VCaP (cell line): ENCODE results near the gene GALE.
"Not testable (repeated sequence)": the region's sequence is repeated elsewhere in the genome, so short reads cannot be mapped to it uniquely, and the experiment has no call there.

Experiments used
- H3K27ac ChIP-seq: fragments of 450-650 bp; 2 replicates; pipeline ENCODE4 v1.5.1; 2017
- TF ChIP-seq, protein P1 (sequence below): fragments of 450-650 bp; conservative IDR thresholded peaks from 2 replicates; pipeline ENCODE4 v1.5.1; 2017; ENCODE audit warnings: mild to moderate bottlenecking, moderate library complexity

The GALE gene

DNA sequence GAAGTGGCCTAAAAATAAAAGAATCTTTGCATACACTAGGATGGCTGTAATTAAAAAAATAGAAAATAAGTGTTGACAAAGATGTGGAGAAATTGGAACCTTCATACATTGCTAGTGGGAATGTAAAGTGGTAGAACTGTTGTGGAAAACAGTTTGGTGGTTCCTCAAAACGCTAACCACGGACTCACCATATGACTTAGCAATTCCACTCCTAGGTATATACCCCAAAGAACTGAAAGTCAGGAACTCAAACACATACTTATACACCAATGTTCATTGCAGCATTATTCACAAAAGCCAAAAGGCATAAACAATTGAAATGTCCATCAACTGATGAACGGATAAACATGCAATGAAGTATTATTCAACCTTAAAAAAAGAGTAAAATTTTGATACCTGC is 35.5 kb upstream of the GALE start:
- TF ChIP-seq, protein P1, sequence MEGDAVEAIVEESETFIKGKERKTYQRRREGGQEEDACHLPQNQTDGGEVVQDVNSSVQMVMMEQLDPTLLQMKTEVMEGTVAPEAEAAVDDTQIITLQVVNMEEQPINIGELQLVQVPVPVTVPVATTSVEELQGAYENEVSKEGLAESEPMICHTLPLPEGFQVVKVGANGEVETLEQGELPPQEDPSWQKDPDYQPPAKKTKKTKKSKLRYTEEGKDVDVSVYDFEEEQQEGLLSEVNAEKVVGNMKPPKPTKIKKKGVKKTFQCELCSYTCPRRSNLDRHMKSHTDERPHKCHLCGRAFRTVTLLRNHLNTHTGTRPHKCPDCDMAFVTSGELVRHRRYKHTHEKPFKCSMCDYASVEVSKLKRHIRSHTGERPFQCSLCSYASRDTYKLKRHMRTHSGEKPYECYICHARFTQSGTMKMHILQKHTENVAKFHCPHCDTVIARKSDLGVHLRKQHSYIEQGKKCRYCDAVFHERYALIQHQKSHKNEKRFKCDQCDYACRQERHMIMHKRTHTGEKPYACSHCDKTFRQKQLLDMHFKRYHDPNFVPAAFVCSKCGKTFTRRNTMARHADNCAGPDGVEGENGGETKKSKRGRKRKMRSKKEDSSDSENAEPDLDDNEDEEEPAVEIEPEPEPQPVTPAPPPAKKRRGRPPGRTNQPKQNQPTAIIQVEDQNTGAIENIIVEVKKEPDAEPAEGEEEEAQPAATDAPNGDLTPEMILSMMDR, result no peak
- no peak overlapping the region for H3K27ac ChIP-seq

DNA sequence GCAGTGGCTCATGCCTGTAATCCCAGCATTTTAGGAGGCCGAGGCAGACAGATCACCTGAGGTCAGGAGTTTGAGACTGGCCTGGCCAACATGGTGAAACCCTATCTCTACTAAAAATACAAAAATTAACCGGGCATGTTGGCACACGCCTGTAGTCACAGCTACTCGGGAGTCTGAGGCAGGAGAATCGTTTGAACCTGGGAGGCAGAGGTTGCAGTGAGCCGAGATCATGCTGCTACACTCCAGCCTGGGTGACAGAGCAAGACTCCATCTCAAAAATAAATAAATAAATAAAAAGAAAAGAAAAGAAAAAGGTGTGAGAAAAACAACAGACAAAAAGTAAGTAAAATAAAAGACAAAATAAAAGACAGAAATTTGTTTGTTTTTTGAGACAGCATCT is 33.6 kb upstream of the GALE start:
- not testable (repeated sequence) for H3K27ac ChIP-seq

DNA sequence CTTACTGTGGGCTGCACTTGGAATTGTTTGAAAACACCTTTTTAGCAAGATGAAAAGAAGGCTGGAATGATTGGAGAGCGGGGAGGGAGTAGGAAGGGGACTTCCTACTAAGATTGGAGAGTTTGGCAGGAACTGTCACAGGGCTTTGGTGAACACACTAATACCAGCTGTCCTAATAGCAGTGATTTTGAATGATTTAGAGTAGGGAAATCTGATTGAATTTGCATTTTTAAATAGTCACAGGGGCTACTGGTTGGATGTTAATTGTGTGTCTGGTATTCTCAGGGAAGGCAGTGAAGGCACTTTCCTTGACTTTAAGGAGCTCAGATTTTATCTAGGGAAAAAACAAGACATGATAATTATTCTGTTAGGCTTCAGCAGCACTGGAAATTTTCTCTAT is 27.2 kb upstream of the GALE start:
- H3K27ac ChIP-seq, result no peak overlapping the region
- TF ChIP-seq, protein P1, result no peak

DNA sequence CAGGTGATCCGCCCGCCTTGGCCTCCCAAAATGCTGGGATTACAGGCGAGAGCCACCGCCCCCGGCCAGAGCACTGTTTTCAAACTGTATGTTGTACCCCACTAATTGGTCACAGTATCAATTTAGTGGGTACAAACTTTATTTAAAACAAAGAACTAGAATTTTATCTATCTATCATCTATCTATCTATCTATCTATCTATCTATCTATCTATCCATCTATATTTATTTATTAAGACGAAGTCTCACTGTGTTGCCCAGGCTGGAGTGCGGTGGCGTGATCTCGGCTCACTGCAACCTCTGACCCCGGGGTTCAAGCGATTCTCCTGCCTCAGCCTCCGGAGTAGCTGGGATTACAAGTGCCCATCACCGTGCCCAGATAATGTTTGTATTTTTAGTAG is 26.0 kb upstream of the GALE start:
- H3K27ac ChIP-seq, result not testable (repeated sequence)

DNA sequence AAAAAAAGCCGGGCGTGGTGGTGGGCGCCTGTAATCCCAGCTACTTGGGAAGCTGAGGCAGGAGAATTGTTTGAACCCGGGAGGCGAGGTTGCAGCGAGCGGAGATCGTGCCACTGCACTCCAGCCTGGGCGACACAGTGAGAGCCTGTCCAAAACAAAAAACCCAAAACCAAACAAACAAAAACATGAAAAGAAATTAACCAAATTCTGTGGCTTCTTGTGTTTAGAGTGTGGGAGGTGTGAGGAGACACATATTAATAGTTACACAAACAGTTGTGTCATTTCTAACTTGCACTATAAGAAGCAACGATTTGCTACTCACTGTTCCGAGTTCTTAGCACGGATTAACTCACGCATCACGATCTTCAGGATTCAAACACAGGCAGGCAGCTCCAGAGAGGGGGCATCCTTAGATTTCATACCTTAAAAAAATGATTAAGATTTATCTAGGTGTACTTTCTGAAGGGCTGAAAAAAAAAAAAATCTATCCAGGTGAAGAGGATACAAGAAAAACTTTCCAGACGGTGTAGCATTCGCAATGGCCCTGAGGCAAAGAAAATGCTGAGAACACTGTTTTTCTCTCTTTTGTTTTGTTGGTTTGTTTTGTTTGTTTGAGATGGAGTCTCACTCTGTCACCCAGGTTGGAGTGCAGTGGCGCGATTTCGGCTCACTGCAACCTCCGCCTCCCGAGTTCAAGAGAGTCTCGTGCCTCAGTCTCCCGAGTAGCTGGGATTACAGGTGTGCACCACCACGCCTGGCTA is 25.4 kb upstream of the GALE start:
- TF ChIP-seq, protein P1, result no peak
- peak overlapping the region; percentile 84 for H3K27ac ChIP-seq

DNA sequence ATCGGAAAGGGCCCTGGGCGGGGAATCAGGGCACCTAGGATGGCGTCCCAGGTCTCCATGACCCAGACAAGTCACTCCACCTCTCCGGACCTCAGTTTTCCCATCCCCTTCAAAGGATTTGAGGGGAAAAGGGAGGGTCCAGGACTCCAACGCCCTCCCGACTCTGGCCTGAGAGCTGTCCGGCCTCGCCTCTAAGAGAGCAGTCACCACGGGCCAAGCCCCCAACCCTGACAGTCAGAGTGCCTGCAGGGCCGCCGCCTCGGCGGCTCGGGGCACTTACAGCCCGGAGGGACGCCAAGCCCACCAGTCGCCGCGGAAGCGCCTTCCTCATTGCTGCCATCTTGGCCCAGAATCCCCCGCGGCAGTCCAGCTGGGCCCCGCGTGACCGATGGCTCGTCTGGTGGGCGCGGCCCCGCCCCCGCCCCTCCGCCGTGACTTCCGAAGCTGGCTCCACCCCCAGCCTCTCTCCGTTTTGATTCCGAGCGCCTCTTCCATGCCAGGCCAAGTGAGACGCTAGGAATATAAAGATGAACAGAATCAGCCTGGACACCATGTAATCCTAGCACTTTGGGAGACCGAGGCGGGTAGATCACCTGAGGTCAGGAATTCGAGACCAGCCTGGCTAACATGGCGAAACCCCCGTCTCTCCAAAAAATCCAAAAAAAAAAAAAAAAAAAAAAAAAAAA is 24.7 kb upstream of the GALE start, which contains the start of gene HMGCL:
Gene HMGCL (minus strand): TSS at position 354 of the 686 bp plus-strand sequence. CDS start 14 bp downstream, at position 340.
- peak within 1 kb of the TSS; percentile 84 for H3K27ac ChIP-seq
- TF ChIP-seq, protein P1, result no peak

DNA sequence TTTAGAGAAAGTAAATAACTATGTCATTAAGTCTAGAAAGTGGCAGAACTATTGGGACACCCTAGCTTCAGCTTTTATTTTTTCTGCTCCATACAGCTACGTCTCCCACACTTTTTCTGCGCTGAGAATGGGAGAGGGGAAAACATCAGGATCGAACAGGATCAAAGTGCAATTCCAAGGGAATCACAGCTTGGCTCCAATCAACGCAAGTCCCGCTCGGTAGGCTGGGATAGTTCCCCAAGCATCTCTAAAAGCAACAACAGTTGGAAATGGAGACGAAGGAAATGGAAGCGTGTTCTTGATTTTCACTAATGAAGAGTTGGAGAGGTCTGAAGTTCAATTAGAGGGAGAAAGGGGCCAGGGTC is 24.1 kb upstream of the GALE start:
- H3K27ac ChIP-seq, result peak overlapping the region; percentile 84
- TF ChIP-seq, protein P1, result no peak

DNA sequence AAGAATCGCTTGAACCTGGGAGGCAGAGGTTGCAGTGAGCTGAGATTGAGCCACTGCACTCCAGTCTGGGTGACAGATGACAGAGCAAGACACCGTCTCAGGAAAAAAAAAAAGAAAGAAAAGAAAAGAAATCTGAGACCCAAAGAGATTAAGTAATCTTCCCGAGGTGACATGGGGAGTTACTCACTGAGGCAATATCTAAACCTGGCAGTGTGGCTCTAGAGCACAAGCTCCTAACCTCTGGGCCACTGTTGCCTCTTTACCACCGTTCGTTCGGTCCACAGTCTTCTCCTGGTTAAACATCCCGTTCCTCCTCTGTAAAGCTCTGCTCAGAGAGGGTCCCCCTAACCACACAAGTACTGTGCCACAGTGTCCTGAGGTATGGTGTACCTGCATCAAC is 23.2 kb upstream of the GALE start:
- H3K27ac ChIP-seq, result no peak overlapping the region

More for the DNA sequence above, 23.2 kb upstream of the GALE start:
- TF ChIP-seq, protein P1, result no peak
